HepG2 (cell line): ENCODE results near the gene CELF2.

Experiments used
- CHD2 ChIP-seq: IDR thresholded peaks from 2 replicates; pipeline ENCODE4 v1.6.1; 2011; ENCODE audit warnings: low read depth, low read length, improper control_type of control experiment
- CTCF ChIP-seq: sonication (generic); formaldehyde crosslinking; IDR thresholded peaks from 2 replicates; pipeline ENCODE4 v1.5.0; 2020; ENCODE audit warnings: mild to moderate bottlenecking, missing genetic modification reagents, moderate library complexity
- DR1 ChIP-seq: sonication (generic); formaldehyde crosslinking; IDR thresholded peaks from 2 replicates; pipeline ENCODE4 v1.8.0; 2021; ENCODE audit warnings: mild to moderate bottlenecking, missing genetic modification reagents, inconsistent platforms
- TF ChIP-seq, protein P1 (sequence below): sonication (generic); formaldehyde crosslinking; IDR thresholded peaks from one replicate; pipeline ENCODE4 v1.5.1; 2020; ENCODE audit warnings: mild to moderate bottlenecking, missing genetic modification reagents; ENCODE audit errors: not compliant biosample characterization
- TF ChIP-seq, protein P2 (sequence below), 2 experiments: sonication (generic) in 1 of 2; formaldehyde crosslinking in 1 of 2; IDR thresholded peaks; 2 replicates each; pipeline versions ENCODE4 v1.5.1 to v1.6.1; 2011 to 2020; ENCODE audit warnings: borderline replicate concordance in 1 of 2, low read depth in 1 of 2, low read length in 1 of 2, mild to moderate bottlenecking in 1 of 2, missing genetic modification reagents in 1 of 2, moderate library complexity in 1 of 2

DNA sequence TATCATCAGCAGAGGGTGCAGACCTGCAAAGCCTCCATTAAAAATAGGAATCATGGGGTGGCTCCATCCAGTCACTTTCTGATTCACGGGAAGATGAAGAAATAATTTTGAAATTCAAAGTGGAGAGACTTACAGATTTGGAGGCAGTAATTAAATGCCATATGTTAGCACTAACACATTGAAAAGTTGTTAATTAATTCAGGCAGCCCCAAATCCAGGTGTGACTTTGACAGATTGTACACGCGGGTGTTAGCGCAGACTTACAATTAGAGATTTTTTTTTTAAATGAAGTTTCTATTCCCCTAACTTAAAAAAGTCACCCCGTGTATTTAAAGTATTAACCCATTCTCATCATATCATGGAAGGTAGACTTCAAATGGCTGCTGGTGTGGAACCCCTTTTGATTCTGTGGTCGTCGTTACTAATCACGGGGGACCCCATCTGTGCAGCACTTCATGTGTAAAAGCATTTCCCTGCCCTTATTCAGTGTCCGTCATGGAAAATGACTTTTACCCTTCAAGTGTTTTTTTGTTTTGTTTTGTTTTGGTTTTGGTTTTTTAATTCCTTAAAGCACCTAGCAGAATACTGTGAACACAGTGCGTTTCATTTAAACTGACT lies 235.8 kb downstream of the CELF2 start:
- TF ChIP-seq, protein P1, sequence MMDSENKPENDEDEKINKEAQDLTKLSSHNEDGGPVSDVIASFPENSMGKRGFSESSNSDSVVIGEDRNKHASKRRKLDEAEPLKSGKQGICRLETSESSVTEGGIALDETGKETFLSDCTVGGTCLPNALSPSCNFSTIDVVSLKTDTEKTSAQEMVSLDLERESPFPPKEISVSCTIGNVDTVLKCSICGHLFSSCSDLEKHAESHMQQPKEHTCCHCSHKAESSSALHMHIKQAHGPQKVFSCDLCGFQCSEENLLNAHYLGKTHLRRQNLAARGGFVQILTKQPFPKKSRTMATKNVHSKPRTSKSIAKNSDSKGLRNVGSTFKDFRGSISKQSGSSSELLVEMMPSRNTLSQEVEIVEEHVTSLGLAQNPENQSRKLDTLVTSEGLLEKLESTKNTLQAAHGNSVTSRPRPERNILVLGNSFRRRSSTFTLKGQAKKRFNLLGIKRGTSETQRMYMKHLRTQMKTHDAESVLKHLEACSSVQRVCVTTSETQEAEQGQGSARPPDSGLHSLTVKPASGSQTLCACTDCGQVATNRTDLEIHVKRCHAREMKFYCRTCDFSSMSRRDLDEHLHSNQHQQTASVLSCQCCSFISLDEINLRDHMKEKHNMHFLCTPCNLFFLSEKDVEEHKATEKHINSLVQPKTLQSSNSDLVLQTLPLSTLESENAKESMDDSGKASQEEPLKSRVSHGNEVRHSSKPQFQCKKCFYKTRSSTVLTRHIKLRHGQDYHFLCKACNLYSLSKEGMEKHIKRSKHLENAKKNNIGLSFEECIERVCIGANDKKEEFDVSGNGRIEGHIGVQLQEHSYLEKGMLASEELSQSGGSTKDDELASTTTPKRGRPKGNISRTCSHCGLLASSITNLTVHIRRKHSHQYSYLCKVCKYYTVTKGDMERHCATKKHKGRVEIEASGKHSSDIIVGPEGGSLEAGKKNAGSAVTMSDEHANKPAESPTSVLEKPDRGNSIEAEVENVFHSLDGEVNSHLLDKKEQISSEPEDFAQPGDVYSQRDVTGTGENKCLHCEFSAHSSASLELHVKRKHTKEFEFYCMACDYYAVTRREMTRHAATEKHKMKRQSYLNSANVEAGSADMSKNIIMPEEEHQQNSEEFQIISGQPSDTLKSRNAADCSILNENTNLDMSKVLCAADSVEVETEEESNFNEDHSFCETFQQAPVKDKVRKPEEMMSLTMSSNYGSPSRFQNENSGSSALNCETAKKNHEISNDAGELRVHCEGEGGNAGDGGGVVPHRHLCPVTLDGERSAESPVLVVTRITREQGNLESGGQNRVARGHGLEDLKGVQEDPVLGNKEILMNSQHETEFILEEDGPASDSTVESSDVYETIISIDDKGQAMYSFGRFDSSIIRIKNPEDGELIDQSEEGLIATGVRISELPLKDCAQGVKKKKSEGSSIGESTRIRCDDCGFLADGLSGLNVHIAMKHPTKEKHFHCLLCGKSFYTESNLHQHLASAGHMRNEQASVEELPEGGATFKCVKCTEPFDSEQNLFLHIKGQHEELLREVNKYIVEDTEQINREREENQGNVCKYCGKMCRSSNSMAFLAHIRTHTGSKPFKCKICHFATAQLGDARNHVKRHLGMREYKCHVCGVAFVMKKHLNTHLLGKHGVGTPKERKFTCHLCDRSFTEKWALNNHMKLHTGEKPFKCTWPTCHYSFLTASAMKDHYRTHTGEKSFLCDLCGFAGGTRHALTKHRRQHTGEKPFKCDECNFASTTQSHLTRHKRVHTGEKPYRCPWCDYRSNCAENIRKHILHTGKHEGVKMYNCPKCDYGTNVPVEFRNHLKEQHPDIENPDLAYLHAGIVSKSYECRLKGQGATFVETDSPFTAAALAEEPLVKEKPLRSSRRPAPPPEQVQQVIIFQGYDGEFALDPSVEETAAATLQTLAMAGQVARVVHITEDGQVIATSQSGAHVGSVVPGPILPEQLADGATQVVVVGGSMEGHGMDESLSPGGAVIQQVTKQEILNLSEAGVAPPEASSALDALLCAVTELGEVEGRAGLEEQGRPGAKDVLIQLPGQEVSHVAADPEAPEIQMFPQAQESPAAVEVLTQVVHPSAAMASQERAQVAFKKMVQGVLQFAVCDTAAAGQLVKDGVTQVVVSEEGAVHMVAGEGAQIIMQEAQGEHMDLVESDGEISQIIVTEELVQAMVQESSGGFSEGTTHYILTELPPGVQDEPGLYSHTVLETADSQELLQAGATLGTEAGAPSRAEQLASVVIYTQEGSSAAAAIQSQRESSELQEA (CRISPR knock-in tag) = no peak
- no peak for TF ChIP-seq DR1
- no peak for TF ChIP-seq CHD2
- TF ChIP-seq CTCF = no peak
- TF ChIP-seq, protein P2, sequence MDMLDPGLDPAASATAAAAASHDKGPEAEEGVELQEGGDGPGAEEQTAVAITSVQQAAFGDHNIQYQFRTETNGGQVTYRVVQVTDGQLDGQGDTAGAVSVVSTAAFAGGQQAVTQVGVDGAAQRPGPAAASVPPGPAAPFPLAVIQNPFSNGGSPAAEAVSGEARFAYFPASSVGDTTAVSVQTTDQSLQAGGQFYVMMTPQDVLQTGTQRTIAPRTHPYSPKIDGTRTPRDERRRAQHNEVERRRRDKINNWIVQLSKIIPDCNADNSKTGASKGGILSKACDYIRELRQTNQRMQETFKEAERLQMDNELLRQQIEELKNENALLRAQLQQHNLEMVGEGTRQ (IDR thresholded peaks at IDR 0.05; ENCODE audit: low read depth, low read length) = no peak
- TF ChIP-seq, protein P2 (CRISPR knock-in tag; IDR thresholded peaks at IDR 0.05; ENCODE audit: borderline replicate concordance) = no peak
